GM23338 (cell line): ENCODE data around the gene ESR1. TPM values are rescaled to one million over a fixed set of nuclear protein-coding genes. Genes with fewer than 3 reads are reported as not detected.
"Not testable (repeated sequence)": the region's sequence is repeated elsewhere in the genome, so short reads cannot be mapped to it uniquely, and the experiment has no call there.

ENCODE experiments used
- ATAC-seq: fragments of 200-7000 bp; cut with Tn5 transposase; 3 replicates; pipeline ENCODE4 v1.9.1; 2020
- DNase-seq: peaks from one replicate; pipeline ENCODE4 v3.0.0-alpha.2; 2015; ENCODE audit warnings: low spot score
- H2AFZ ChIP-seq: fragments of 200-600 bp; sonication (generic); 2 replicates; pipeline ENCODE4 v1.8.0; 2016; ENCODE audit warnings: antibody characterized with exemption, mild to moderate bottlenecking, moderate library complexity
- H3F3A ChIP-seq: fragments of 200-600 bp; sonication (generic); replicated peaks from 2 replicates; pipeline ENCODE4 v1.8.0; 2017; ENCODE audit warnings: antibody characterized with exemption, mixed run types, low read depth
- H3K27ac ChIP-seq: fragments of 200-600 bp; sonication (generic); 2 replicates; pipeline ENCODE4 v1.6.1; 2016; ENCODE audit warnings: low read depth
- H3K27me3 ChIP-seq: fragments of 200-600 bp; sonication (generic); 2 replicates; pipeline ENCODE4 v1.8.0; 2016; ENCODE audit warnings: mild to moderate bottlenecking, mixed run types, moderate library complexity; ENCODE audit not compliant: insufficient read depth
- H3K36me3 ChIP-seq: fragments of 200-600 bp; sonication (generic); 2 replicates; pipeline ENCODE4 v1.8.0; 2016; ENCODE audit warnings: mild to moderate bottlenecking; ENCODE audit not compliant: insufficient read depth
- H3K4me1 ChIP-seq: fragments of 200-600 bp; sonication (generic); 2 replicates; pipeline ENCODE4 v1.8.0; 2016; ENCODE audit warnings: mild to moderate bottlenecking, moderate library complexity; ENCODE audit not compliant: insufficient read depth
- H3K4me2 ChIP-seq: fragments of 200-600 bp; sonication (generic); 2 replicates; pipeline ENCODE4 v1.7.1; 2017; ENCODE audit warnings: mixed run types
- H3K4me3 ChIP-seq: fragments of 200-600 bp; sonication (generic); 2 replicates; pipeline ENCODE4 v1.6.1; 2016; ENCODE audit warnings: mixed run types
- H3K79me2 ChIP-seq: fragments of 200-600 bp; sonication (generic); replicated peaks from 2 replicates; pipeline ENCODE4 v1.8.0; 2017; ENCODE audit warnings: mild to moderate bottlenecking; ENCODE audit not compliant: insufficient read depth
- H3K9me2 ChIP-seq: fragments of 200-600 bp; sonication (generic); 2 replicates; pipeline ENCODE4 v1.8.0; 2017; ENCODE audit not compliant: insufficient read depth
- H4K20me1 ChIP-seq: fragments of 200-600 bp; sonication (generic); replicated peaks from 2 replicates; pipeline ENCODE4 v1.8.0; 2017; ENCODE audit warnings: mild to moderate bottlenecking; ENCODE audit not compliant: insufficient read depth
- H3K27ac Mint-ChIP-seq: 2 replicates; pipeline ENCODE4 v1.8.0; 2020; ENCODE audit warnings: inconsistent platforms, mild to moderate bottlenecking, moderate library complexity, mixed read lengths
- H3K27me3 Mint-ChIP-seq: 3 replicates; pipeline ENCODE4 v1.8.0; 2022; ENCODE audit warnings: low read depth, mild to moderate bottlenecking, moderate library complexity, mixed read lengths, inconsistent platforms; ENCODE audit not compliant: insufficient read depth, poor library complexity
- H3K36me3 Mint-ChIP-seq: 3 replicates; pipeline ENCODE4 v1.8.0; 2021; ENCODE audit warnings: low read depth, mild to moderate bottlenecking, inconsistent platforms, moderate library complexity, mixed read lengths
- H3K4me1 Mint-ChIP-seq: 3 replicates; pipeline ENCODE4 v1.8.0; 2020; ENCODE audit warnings: mild to moderate bottlenecking, inconsistent platforms, mixed read lengths
- H3K4me3 Mint-ChIP-seq: 3 replicates; pipeline ENCODE4 v1.8.0; 2021; ENCODE audit warnings: moderate library complexity, mild to moderate bottlenecking, inconsistent platforms, mixed read lengths
- H3K9me3 Mint-ChIP-seq: 3 replicates; pipeline ENCODE4 v1.8.0; 2020; ENCODE audit warnings: moderate library complexity, mild to moderate bottlenecking, inconsistent platforms, mixed read lengths
- CREB1 ChIP-seq: fragments of 250-450 bp; sonication (Bioruptor Pico); IDR thresholded peaks from 2 replicates; pipeline ENCODE4 v1.5.0; 2020; ENCODE audit warnings: low read depth, mild to moderate bottlenecking, moderate library complexity
- CTCF ChIP-seq, 2 experiments: fragments of 200-600 bp in 1 of 2; sonication (generic) in 1 of 2; conservative IDR thresholded peaks; 2 replicates each; pipeline versions ENCODE4 v1.5.1 to v1.6.1; 2016 to 2017; ENCODE audit warnings: antibody characterized with exemption in 2 of 2, low read depth in 2 of 2, mild to moderate bottlenecking in 2 of 2, moderate library complexity in 1 of 2
- EZH2 ChIP-seq: fragments of 200-600 bp; sonication (generic); IDR thresholded peaks from one replicate; pipeline ENCODE4 v1.8.0; 2017; ENCODE audit warnings: antibody characterized with exemption, mild to moderate bottlenecking, low read depth; ENCODE audit not compliant: unreplicated experiment
- EZH2phosphoT487 ChIP-seq: fragments of 200-600 bp; sonication (generic); IDR thresholded peaks from one replicate; pipeline ENCODE4 v1.8.1; 2018; ENCODE audit warnings: antibody characterized with exemption; ENCODE audit not compliant: unreplicated experiment
- POLR2AphosphoS5 ChIP-seq: IDR thresholded peaks from 2 replicates; pipeline ENCODE4 v1.6.1; 2016; ENCODE audit warnings: antibody characterized with exemption, low read depth
- ZNF331 ChIP-seq: fragments of 250-450 bp; sonication (Bioruptor Pico); IDR thresholded peaks from 2 replicates; pipeline ENCODE4 v1.5.0; 2020; ENCODE audit warnings: low read depth, mild to moderate bottlenecking, moderate library complexity
- polyA plus RNA-seq: library from polyadenylated mRNA; unstranded; fragments of >200 nt; fragmentation: Nextera tagmentation; extraction: Ambion mirVana; gene quantifications from 2 replicates; pipeline ENCODE4 v1.2.1, GENCODE V29; 2016
- total RNA-seq: library from RNA; depleted of rRNA; stranded (reverse); fragments of >200 nt; shearing (Covaris generic); gene quantifications from 2 replicates; pipeline ENCODE4 v1.2.3, GENCODE V29; 2014
- TF ChIP-seq, protein P1 (sequence below): fragments of 250-450 bp; sonication (Bioruptor Pico); IDR thresholded peaks from 2 replicates; pipeline ENCODE4 v1.5.0; 2020; ENCODE audit warnings: mild to moderate bottlenecking, moderate library complexity
- TF ChIP-seq, protein P2 (sequence below): IDR thresholded peaks from one replicate; pipeline ENCODE4 v1.6.1; 2018; ENCODE audit warnings: antibody characterized with exemption; ENCODE audit not compliant: unreplicated experiment

ESR1 gene
- total and polyA plus RNA-seq, 2 experiments from 2014 or later, result 0.94 TPM; not detected in 1

- TF ChIP-seq, protein P1, sequence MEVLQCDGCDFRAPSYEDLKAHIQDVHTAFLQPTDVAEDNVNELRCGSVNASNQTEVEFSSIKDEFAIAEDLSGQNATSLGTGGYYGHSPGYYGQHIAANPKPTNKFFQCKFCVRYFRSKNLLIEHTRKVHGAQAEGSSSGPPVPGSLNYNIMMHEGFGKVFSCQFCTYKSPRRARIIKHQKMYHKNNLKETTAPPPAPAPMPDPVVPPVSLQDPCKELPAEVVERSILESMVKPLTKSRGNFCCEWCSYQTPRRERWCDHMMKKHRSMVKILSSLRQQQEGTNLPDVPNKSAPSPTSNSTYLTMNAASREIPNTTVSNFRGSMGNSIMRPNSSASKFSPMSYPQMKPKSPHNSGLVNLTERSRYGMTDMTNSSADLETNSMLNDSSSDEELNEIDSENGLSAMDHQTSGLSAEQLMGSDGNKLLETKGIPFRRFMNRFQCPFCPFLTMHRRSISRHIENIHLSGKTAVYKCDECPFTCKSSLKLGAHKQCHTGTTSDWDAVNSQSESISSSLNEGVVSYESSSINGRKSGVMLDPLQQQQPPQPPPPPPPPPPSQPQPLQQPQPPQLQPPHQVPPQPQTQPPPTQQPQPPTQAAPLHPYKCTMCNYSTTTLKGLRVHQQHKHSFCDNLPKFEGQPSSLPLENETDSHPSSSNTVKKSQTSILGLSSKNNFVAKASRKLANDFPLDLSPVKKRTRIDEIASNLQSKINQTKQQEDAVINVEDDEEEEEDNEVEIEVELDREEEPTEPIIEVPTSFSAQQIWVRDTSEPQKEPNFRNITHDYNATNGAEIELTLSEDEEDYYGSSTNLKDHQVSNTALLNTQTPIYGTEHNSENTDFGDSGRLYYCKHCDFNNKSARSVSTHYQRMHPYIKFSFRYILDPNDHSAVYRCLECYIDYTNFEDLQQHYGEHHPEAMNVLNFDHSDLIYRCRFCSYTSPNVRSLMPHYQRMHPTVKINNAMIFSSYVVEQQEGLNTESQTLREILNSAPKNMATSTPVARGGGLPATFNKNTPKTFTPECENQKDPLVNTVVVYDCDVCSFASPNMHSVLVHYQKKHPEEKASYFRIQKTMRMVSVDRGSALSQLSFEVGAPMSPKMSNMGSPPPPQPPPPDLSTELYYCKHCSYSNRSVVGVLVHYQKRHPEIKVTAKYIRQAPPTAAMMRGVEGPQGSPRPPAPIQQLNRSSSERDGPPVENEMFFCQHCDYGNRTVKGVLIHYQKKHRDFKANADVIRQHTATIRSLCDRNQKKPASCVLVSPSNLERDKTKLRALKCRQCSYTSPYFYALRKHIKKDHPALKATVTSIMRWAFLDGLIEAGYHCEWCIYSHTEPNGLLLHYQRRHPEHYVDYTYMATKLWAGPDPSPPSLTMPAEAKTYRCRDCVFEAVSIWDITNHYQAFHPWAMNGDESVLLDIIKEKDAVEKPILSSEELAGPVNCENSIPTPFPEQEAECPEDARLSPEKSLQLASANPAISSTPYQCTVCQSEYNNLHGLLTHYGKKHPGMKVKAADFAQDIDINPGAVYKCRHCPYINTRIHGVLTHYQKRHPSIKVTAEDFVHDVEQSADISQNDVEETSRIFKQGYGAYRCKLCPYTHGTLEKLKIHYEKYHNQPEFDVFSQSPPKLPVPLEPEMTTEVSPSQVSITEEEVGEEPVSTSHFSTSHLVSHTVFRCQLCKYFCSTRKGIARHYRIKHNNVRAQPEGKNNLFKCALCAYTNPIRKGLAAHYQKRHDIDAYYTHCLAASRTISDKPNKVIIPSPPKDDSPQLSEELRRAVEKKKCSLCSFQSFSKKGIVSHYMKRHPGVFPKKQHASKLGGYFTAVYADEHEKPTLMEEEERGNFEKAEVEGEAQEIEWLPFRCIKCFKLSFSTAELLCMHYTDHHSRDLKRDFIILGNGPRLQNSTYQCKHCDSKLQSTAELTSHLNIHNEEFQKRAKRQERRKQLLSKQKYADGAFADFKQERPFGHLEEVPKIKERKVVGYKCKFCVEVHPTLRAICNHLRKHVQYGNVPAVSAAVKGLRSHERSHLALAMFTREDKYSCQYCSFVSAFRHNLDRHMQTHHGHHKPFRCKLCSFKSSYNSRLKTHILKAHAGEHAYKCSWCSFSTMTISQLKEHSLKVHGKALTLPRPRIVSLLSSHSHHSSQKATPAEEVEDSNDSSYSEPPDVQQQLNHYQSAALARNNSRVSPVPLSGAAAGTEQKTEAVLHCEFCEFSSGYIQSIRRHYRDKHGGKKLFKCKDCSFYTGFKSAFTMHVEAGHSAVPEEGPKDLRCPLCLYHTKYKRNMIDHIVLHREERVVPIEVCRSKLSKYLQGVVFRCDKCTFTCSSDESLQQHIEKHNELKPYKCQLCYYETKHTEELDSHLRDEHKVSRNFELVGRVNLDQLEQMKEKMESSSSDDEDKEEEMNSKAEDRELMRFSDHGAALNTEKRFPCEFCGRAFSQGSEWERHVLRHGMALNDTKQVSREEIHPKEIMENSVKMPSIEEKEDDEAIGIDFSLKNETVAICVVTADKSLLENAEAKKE (CRISPR knock-in tag), result no peak
- no peak for TF ChIP-seq ZNF331 (CRISPR knock-in tag)
Measured at GRCh38 chr6:151963001-151963400, 155.5 kb downstream of the ESR1 start (continued).

GRCh38 chr6:151964412-151964811 lies 156.9 kb downstream of the ESR1 start:
- ATAC-seq, H3K27ac ChIP-seq, H3K4me1 ChIP-seq, DNase-seq, H4K20me1 ChIP-seq, H3K27ac Mint-ChIP-seq, H3K36me3 ChIP-seq, H3F3A ChIP-seq, H3K27me3 ChIP-seq, H3K36me3 Mint-ChIP-seq, H3K79me2 ChIP-seq, H2AFZ ChIP-seq, H3K9me2 ChIP-seq, H3K4me2 ChIP-seq, H3K4me3 Mint-ChIP-seq, H3K4me3 ChIP-seq, H3K27me3 Mint-ChIP-seq, H3K4me1 Mint-ChIP-seq: not testable (repeated sequence)
- H3K9me3 Mint-ChIP-seq, result peaks cover 13% of the 10 kb centered on the region; the same call in 2 of the 3 replicates

DNA sequence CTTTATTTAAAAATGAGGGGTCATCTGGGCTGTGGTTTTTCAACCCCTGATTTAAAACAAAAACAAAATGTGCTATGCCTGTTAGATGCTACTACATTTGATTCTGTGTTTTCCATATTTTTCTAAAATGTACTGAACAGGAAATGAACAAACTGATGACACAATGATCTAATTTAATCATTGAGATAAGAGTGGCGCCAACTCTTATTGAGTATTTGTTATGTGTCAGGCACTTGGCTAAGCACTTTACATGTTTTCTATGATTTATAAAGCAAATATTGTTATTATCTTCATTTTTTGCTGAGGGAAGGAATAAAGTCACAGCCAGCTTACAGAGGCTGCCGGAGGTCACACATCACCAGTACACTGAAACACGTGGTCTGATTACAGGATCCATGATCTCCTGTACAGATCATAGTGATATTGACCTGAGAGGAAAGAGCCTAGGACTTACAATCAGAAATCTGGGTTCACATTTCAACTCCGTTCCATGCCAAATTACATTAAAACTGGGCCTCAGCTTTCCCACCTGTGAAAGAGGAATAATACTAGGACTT lies 166.7 kb downstream of the ESR1 start:
- Mint-ChIP-seq H3K9me3 (no peaks in the 10 kb centered on the region; the same call in 2 of the 3 replicates), H3K36me3 (no peaks in the 10 kb centered on the region), H3K4me3 (no peak overlapping the region), H3K4me1 (no peaks in the 10 kb centered on the region), H3K27ac (no peak overlapping the region), H3K27me3 (no peaks in the 10 kb centered on the region)
- DNase-seq (no peak), ATAC-seq (no peak)
- H3K4me1 ChIP-seq, result no peaks in the 10 kb centered on the region
- no peak overlapping the region for H3K4me2 ChIP-seq
- H3K9me2 ChIP-seq, result no peaks in the 10 kb centered on the region
- no peaks in the 10 kb centered on the region for H3F3A ChIP-seq
- H3K27me3 ChIP-seq, result no peaks in the 10 kb centered on the region
- H3K36me3 ChIP-seq, result no peaks in the 10 kb centered on the region
- H2AFZ ChIP-seq, result no peak overlapping the region
- H3K4me3 ChIP-seq, result no peak overlapping the region
- no peaks in the 10 kb centered on the region for H4K20me1 ChIP-seq
- no peaks in the 10 kb centered on the region for H3K79me2 ChIP-seq
- no peak overlapping the region for H3K27ac ChIP-seq
- no peak for TF ChIP-seq CTCF (conservative IDR thresholded peaks at IDR 0.05; ENCODE audit: low read depth in 2 of 2)
- no peak for TF ChIP-seq EZH2phosphoT487
- no peak for TF ChIP-seq POLR2AphosphoS5
- no peak for TF ChIP-seq EZH2
- TF ChIP-seq ZNF331 (CRISPR knock-in tag), result no peak
- no peak for TF ChIP-seq CREB1 (CRISPR knock-in tag)
- TF ChIP-seq, protein P2, sequence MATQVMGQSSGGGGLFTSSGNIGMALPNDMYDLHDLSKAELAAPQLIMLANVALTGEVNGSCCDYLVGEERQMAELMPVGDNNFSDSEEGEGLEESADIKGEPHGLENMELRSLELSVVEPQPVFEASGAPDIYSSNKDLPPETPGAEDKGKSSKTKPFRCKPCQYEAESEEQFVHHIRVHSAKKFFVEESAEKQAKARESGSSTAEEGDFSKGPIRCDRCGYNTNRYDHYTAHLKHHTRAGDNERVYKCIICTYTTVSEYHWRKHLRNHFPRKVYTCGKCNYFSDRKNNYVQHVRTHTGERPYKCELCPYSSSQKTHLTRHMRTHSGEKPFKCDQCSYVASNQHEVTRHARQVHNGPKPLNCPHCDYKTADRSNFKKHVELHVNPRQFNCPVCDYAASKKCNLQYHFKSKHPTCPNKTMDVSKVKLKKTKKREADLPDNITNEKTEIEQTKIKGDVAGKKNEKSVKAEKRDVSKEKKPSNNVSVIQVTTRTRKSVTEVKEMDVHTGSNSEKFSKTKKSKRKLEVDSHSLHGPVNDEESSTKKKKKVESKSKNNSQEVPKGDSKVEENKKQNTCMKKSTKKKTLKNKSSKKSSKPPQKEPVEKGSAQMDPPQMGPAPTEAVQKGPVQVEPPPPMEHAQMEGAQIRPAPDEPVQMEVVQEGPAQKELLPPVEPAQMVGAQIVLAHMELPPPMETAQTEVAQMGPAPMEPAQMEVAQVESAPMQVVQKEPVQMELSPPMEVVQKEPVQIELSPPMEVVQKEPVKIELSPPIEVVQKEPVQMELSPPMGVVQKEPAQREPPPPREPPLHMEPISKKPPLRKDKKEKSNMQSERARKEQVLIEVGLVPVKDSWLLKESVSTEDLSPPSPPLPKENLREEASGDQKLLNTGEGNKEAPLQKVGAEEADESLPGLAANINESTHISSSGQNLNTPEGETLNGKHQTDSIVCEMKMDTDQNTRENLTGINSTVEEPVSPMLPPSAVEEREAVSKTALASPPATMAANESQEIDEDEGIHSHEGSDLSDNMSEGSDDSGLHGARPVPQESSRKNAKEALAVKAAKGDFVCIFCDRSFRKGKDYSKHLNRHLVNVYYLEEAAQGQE, result no peak
